SK-N-SH (cell line): ENCODE measurements around the gene TRIM40.

Experiments
- EP300 ChIP-seq, 2 experiments: IDR thresholded peaks; 2 replicates each; pipeline versions ENCODE4 v1.4.0 to v1.6.1; 2012; ENCODE audit warnings: borderline replicate concordance in 1 of 2, low read depth in 1 of 2, low read length in 1 of 2
- FOXM1 ChIP-seq: IDR thresholded peaks from 2 replicates; pipeline ENCODE4 v1.4.0; 2012; ENCODE audit warnings: low read depth, mild to moderate bottlenecking
- GABPA ChIP-seq: IDR thresholded peaks from 2 replicates; pipeline ENCODE4 v1.4.0; 2012; ENCODE audit warnings: low read depth, mild to moderate bottlenecking
- NFIC ChIP-seq: IDR thresholded peaks from 2 replicates; pipeline ENCODE4 v1.4.0; 2012; ENCODE audit warnings: borderline replicate concordance
- POLR2AphosphoS5 ChIP-seq: IDR thresholded peaks from 2 replicates; pipeline ENCODE4 v1.6.1; 2012; ENCODE audit warnings: low read depth, low read length
- TAF1 ChIP-seq: IDR thresholded peaks from 2 replicates; pipeline ENCODE4 v1.6.1; 2012; ENCODE audit warnings: low read depth, mild to moderate bottlenecking, low read length, moderate library complexity, borderline replicate concordance
- TF ChIP-seq, protein P1 (sequence below): fragments of 200-600 bp; sonication (generic); IDR thresholded peaks from 2 replicates; pipeline ENCODE4 v1.6.1; 2017; ENCODE audit warnings: antibody characterized with exemption, mild to moderate bottlenecking, moderate library complexity
- TF ChIP-seq, protein P2 (sequence below): IDR thresholded peaks from 2 replicates; pipeline ENCODE4 v1.4.0; 2012; ENCODE audit warnings: low read depth
- TF ChIP-seq, protein P3 (sequence below): fragments of 150-350 bp; IDR thresholded peaks from 2 replicates; pipeline ENCODE4 v1.6.1; 2016; ENCODE audit warnings: mild to moderate bottlenecking, low read depth, low read length

DNA sequence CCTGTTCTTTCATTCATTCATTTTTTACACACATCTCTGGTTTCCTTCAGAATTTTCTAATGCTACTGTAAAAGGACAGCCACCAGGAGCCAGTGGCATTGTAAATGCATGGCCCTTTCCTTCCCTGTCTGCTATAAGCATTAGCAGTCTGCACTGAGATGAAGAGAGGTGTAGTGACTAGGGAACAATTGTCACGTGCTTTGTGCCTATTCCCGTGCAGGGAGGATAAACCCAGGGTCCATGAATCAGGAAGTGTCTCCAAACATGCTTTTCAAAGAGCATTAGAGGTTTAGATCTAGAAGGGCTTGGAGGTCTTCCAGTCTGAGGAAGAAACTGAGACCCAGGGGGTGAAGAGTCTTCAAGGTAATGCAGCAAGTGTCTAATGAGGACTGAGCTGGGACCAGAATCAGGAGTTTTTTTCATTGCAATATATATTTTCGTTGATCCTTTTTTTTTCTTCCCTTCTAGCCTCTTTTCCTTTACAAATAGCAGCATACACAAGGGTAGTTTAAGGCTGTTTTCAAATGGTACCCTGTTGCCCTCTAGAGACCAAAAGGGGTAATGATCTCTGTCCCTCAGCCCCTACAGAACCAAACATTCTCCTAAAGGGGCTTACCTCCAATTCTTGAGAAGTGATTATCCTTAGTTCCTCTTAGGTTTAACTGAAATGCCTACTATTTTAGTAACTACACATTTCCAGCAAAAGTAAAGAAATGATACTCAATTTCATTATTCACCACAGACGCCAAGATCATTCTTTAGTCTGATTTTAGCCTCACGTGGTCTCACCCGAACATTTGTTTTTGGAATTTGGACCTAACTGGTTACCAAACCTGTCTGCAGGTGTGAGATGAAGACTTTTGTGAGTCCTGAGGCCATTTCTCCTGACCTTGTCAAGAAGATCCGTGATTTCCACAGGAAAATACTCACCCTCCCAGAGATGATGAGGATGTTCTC, 34.0 kb downstream of the TRIM40 start:
- TF ChIP-seq GABPA (no peak), FOXM1 (no peak), POLR2AphosphoS5 (no peak), TAF1 (no peak), NFIC (no peak), EP300 (IDR thresholded peaks at IDR 0.05; ENCODE audit: borderline replicate concordance in 1 of 2, low read depth in 1 of 2, low read length in 1 of 2) (no peak)
- TF ChIP-seq, protein P1, sequence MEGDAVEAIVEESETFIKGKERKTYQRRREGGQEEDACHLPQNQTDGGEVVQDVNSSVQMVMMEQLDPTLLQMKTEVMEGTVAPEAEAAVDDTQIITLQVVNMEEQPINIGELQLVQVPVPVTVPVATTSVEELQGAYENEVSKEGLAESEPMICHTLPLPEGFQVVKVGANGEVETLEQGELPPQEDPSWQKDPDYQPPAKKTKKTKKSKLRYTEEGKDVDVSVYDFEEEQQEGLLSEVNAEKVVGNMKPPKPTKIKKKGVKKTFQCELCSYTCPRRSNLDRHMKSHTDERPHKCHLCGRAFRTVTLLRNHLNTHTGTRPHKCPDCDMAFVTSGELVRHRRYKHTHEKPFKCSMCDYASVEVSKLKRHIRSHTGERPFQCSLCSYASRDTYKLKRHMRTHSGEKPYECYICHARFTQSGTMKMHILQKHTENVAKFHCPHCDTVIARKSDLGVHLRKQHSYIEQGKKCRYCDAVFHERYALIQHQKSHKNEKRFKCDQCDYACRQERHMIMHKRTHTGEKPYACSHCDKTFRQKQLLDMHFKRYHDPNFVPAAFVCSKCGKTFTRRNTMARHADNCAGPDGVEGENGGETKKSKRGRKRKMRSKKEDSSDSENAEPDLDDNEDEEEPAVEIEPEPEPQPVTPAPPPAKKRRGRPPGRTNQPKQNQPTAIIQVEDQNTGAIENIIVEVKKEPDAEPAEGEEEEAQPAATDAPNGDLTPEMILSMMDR: peak; percentile 82
- TF ChIP-seq, protein P2, sequence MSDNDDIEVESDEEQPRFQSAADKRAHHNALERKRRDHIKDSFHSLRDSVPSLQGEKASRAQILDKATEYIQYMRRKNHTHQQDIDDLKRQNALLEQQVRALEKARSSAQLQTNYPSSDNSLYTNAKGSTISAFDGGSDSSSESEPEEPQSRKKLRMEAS: no peak
- TF ChIP-seq, protein P3, sequence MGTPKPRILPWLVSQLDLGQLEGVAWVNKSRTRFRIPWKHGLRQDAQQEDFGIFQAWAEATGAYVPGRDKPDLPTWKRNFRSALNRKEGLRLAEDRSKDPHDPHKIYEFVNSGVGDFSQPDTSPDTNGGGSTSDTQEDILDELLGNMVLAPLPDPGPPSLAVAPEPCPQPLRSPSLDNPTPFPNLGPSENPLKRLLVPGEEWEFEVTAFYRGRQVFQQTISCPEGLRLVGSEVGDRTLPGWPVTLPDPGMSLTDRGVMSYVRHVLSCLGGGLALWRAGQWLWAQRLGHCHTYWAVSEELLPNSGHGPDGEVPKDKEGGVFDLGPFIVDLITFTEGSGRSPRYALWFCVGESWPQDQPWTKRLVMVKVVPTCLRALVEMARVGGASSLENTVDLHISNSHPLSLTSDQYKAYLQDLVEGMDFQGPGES: no peak
